Osteoblast (primary cell): ENCODE results near the gene FES. TPM values are rescaled to one million over a fixed set of nuclear protein-coding genes. Genes with fewer than 3 reads are reported as not detected.

Experiments used
- DNase-seq: peaks from one replicate; pipeline ENCODE4 v3.0.0; 2011; ENCODE audit warnings: low spot score, mixed read lengths; ENCODE audit not compliant: insufficient read length; ENCODE audit errors: missing footprints
- H2AFZ ChIP-seq: 2 replicates; pipeline ENCODE4 v1.6.0; 2011; ENCODE audit warnings: mild to moderate bottlenecking, low read length
- H3K27ac ChIP-seq: 2 replicates; pipeline ENCODE4 v1.5.1; 2011; ENCODE audit warnings: mild to moderate bottlenecking, low read depth, low read length, moderate library complexity
- H3K27me3 ChIP-seq: 2 replicates; pipeline ENCODE4 v1.6.0; 2012; ENCODE audit warnings: mild to moderate bottlenecking, control low read depth, inconsistent platforms, low read length, moderate library complexity; ENCODE audit not compliant: insufficient read depth
- H3K36me3 ChIP-seq: 2 replicates; pipeline ENCODE4 v1.5.1; 2011; ENCODE audit warnings: mild to moderate bottlenecking, low read length, control low read depth, moderate library complexity; ENCODE audit not compliant: insufficient read depth
- H3K4me1 ChIP-seq: 2 replicates; pipeline ENCODE4 v1.5.1; 2011; ENCODE audit warnings: mild to moderate bottlenecking, low read length, control low read depth, moderate library complexity; ENCODE audit not compliant: insufficient read depth
- H3K4me2 ChIP-seq: 2 replicates; pipeline ENCODE4 v1.6.0; 2011; ENCODE audit warnings: mild to moderate bottlenecking, low read length; ENCODE audit not compliant: insufficient read depth
- H3K4me3 ChIP-seq: fragments of 200-600 bp; sonication (generic); 3 replicates; pipeline ENCODE4 v1.5.1; 2012; ENCODE audit warnings: mild to moderate bottlenecking, low read length, inconsistent platforms; ENCODE audit not compliant: insufficient read depth
- H3K79me2 ChIP-seq: 2 replicates; pipeline ENCODE4 v1.6.0; 2012; ENCODE audit warnings: mild to moderate bottlenecking, low read length, control low read depth, inconsistent platforms; ENCODE audit not compliant: insufficient read depth
- H3K9me3 ChIP-seq: 2 replicates; pipeline ENCODE4 v1.5.1; 2011; ENCODE audit warnings: low read depth, low read length, control low read depth
- H4K20me1 ChIP-seq: 2 replicates; pipeline ENCODE4 v1.6.0; 2012; ENCODE audit warnings: mild to moderate bottlenecking, low read length, control low read depth; ENCODE audit not compliant: insufficient read depth
- CTCF ChIP-seq: IDR thresholded peaks from 2 replicates; pipeline ENCODE4 v1.5.1; 2011; ENCODE audit warnings: mild to moderate bottlenecking, low read depth, low read length, moderate library complexity; ENCODE audit errors: extremely low read depth
- total RNA-seq: library from RNA; depleted of rRNA; stranded (reverse); fragments of >200 nt; gene quantifications from 2 replicates; pipeline ENCODE4 v1.2.3, GENCODE V29; 2012

The FES gene
- total RNA-seq, 1 donor = 20.3 TPM

DNA sequence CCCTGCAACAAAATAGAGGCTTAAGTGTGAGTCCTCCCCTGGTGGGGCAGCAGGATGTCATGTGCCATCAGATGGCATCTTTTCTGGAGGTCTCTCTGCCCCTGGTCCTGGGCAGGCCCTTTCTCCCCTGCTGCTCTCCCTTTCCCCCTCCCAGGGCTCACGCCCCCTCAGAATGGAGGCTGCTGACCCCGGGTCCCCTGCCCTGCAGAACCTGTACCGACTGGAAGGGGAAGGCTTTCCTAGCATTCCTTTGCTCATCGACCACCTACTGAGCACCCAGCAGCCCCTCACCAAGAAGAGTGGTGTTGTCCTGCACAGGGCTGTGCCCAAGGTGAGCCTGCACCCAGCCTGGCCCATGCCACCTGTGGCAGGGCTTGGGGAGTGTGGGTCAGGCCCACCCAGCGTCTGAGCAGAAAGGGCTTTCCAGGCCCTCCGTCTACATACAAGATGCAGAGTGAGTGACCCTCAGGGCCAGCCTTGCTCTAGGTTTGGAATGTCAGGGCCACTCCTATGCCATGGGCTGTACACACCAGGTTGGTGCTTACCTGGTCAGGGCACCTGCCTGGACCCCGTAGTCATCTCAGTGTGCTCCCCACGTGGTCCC, 7.1 kb downstream of the FES start:
- H3K79me2 ChIP-seq = peaks cover 4% of the 10 kb centered on the region
- H3K4me1 ChIP-seq = peaks cover under 1% of the 10 kb centered on the region
- no peak for TF ChIP-seq CTCF

DNA sequence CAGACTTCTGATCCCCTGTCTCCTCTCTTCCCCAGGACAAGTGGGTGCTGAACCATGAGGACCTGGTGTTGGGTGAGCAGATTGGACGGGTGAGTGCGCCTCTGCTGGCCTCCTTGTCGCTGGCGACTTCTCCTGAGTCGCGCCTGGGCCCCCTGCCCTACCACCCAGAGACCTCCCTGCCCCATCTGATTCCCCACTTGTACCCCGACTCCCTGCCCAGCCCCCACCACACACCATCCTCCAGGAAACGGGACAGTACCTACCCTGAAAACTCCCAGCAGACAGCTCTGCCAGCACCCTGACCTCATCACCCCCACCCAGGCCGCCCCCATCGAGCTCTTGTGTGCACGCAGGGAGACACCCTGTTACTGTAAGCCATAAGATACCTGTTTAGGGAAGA, 7.7 kb downstream of the FES start:
- Histone ChIP-seq H3K36me3 (peaks cover 54% of the 10 kb centered on the region), H4K20me1 (no peaks in the 10 kb centered on the region), H3K79me2 (no peaks in the 10 kb centered on the region), H2AFZ (no peak overlapping the region), H3K9me3 (no peaks in the 10 kb centered on the region), H3K27ac (no peak overlapping the region), H3K4me1 (no peaks in the 10 kb centered on the region), H3K4me2 (no peak overlapping the region), H3K27me3 (no peaks in the 10 kb centered on the region), H3K4me3 (no peak overlapping the region)
- DNase-seq = no peak
- TF ChIP-seq CTCF = no peak

More for the DNA sequence above, 7.1 kb downstream of the FES start:
- no peak overlapping the region for H3K27ac ChIP-seq
- DNase-seq = no peak
- H3K27me3 ChIP-seq = no peaks in the 10 kb centered on the region
- H4K20me1 ChIP-seq = peaks cover 2% of the 10 kb centered on the region
- H3K4me3 ChIP-seq = no peak overlapping the region
- no peak overlapping the region for H2AFZ ChIP-seq
- no peaks in the 10 kb centered on the region for H3K9me3 ChIP-seq
- H3K4me2 ChIP-seq = no peak overlapping the region
- peaks cover 54% of the 10 kb centered on the region for H3K36me3 ChIP-seq

DNA sequence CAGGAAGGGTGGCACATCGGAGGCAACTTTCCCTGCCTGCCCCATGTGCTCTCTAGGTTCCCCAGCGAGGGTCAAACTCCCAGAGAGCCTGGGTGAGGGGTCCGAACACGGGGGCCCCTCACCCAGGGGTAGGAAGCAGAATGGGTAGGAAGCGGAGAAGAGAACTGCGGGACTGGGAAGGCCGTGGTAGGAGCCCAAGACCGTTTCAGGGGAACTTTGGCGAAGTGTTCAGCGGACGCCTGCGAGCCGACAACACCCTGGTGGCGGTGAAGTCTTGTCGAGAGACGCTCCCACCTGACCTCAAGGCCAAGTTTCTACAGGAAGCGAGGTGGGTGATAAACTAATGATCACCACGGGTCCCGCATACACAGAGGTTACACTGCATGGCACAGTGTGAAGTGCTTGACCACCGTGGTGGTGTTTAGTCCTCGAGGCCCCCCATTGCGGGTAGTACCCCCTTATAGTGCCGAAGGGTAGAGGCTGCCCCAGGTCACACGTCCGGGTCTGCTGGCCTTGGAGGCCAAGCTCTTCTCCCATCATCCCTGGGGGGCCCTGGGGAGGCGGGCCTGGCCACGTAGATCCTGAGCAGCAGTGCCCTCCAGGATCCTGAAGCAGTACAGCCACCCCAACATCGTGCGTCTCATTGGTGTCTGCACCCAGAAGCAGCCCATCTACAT, 8.3 kb downstream of the FES start:
- TF ChIP-seq CTCF = no peak
- no peak for DNase-seq
- Histone ChIP-seq H4K20me1 (no peaks in the 10 kb centered on the region), H3K9me3 (no peaks in the 10 kb centered on the region), H3K27me3 (no peaks in the 10 kb centered on the region), H3K4me1 (no peaks in the 10 kb centered on the region), H3K27ac (no peak overlapping the region), H2AFZ (no peak overlapping the region), H3K36me3 (peaks cover 50% of the 10 kb centered on the region), H3K79me2 (no peaks in the 10 kb centered on the region), H3K4me2 (no peak overlapping the region), H3K4me3 (no peak overlapping the region)
